ENCODE measurements around the gene CFAP45. TPM values are rescaled to one million over a fixed set of nuclear protein-coding genes. Genes with fewer than 3 reads are reported as not detected.

The CFAP45 gene
- total RNA-seq, 1 donor from 2014 or later: 1.0 TPM

DNA sequence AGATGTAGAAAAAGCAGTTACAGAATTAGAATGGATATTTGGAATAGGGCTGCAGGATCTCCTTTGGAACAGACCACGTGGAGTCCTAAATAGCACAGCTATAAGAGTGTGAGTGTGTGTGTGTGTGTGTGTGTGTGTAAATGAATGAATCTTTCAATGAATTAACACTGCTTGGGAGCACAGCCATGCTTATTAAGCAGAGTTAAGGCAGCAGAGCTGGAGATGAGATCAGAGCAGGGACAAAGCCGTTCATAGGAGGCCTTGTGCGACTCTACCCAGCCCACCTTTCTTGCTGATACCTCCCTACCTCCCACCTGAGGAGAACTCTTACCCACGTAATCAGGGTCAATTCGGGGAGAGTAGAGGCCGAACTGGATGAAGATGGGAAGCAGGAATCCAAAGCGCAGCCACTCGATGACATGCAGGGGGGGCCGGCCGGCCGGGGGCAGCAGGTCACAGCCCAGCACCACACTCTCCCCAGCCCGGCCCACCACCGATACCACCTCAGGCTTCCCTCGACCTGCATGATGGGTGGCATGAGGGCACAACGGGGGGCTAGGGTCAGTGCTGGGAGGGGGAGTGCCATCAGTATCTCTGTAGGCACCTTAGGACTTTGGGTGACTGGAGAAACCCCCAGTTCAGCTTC is 42.8 kb upstream of the CFAP45 start:
- DNase-seq (ENCODE audit: low spot score): no peak
- TF ChIP-seq CTCF (IDR thresholded peaks at IDR 0.05; ENCODE audit: unreplicated experiment): no peak
- Mint-ChIP-seq H3K36me3 (ENCODE audit: low read depth, unreplicated experiment) (no peaks in the 10 kb centered on the region), H3K4me3 (ENCODE audit: unreplicated experiment) (no peak overlapping the region), H3K27ac (ENCODE audit: unreplicated experiment) (peak overlapping the region; percentile 45), H3K27me3 (ENCODE audit: unreplicated experiment) (peaks cover 14% of the 10 kb centered on the region), H3K9me3 (ENCODE audit: unreplicated experiment) (no peaks in the 10 kb centered on the region), H3K4me1 (ENCODE audit: unreplicated experiment) (peaks cover 7% of the 10 kb centered on the region)

GRCh38 chr1:159941591-159942560 is 41.9 kb upstream of the CFAP45 start:
- Mint-ChIP-seq H3K9me3 (ENCODE audit: unreplicated experiment) (no peaks in the 10 kb centered on the region), H3K36me3 (ENCODE audit: low read depth, unreplicated experiment) (no peaks in the 10 kb centered on the region), H3K27me3 (ENCODE audit: unreplicated experiment) (peaks cover 16% of the 10 kb centered on the region), H3K27ac (ENCODE audit: unreplicated experiment) (peak overlapping the region; percentile 45), H3K4me1 (ENCODE audit: unreplicated experiment) (peaks cover 7% of the 10 kb centered on the region), H3K4me3 (ENCODE audit: unreplicated experiment) (no peak overlapping the region)
- TF ChIP-seq CTCF (IDR thresholded peaks at IDR 0.05; ENCODE audit: unreplicated experiment): no peak
- DNase-seq (ENCODE audit: low spot score): no peak

DNA sequence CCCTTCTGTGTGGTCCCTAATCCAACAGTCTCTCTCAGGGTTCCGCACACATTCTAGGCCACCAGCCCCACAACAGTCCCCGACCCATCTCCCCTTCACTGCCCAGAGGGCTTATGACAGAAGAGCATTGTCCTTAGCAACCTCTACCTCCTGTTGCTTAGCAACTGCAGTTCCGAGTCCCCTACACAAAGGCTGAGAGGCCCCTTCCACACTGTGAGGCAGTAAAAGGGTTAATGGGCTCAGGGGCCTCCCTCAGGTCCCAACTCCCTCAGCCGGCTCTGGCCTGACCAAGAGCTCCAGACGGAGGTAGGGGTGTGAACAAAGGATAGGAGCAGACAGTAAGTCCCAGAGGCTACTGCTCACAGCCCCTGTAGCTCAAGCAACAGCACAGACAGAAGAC is 41.2 kb upstream of the CFAP45 start:
- H3K36me3 Mint-ChIP-seq (ENCODE audit: low read depth, unreplicated experiment): no peaks in the 10 kb centered on the region
- H3K4me3 Mint-ChIP-seq (ENCODE audit: unreplicated experiment): no peak overlapping the region
- H3K27ac Mint-ChIP-seq (ENCODE audit: unreplicated experiment): peak overlapping the region; percentile 77
- peaks cover 7% of the 10 kb centered on the region for H3K4me1 Mint-ChIP-seq (ENCODE audit: unreplicated experiment)
- no peaks in the 10 kb centered on the region for H3K9me3 Mint-ChIP-seq (ENCODE audit: unreplicated experiment)
- H3K27me3 Mint-ChIP-seq (ENCODE audit: unreplicated experiment): peaks cover 15% of the 10 kb centered on the region
- TF ChIP-seq CTCF (IDR thresholded peaks at IDR 0.05; ENCODE audit: unreplicated experiment): no peak
- no peak for DNase-seq (ENCODE audit: low spot score)

DNA sequence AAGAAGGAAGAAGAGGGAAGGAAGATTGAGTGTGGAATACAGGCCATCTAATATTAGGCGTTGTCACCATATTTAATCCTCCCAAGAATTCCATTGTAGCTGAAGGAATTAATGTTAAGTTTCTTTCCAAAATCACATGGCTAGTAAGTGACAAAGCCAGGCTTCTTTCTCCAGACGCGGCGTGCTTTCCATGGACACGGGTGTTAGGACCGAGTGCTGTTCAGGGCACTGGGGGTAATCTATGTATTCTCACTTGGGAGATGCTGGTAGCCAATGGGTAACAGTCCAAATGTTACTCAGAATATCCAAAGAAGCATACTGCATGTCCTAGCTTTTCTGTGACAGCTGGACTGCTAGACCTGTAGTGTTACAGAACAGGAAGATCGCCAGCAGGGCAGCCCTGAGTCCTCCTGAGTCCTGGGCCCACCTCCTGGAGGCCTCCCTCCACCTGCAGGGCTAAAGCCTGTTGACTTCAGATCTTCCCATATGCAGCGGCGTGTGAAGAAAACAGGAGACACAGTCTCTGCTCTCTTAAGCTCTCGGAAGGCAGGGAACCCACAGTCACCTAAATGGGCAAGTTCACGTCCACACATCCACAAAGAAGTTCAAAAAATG is 40.1 kb upstream of the CFAP45 start:
- Mint-ChIP-seq H3K27ac (ENCODE audit: unreplicated experiment) (no peak overlapping the region), H3K4me1 (ENCODE audit: unreplicated experiment) (peaks cover 5% of the 10 kb centered on the region), H3K36me3 (ENCODE audit: low read depth, unreplicated experiment) (no peaks in the 10 kb centered on the region), H3K9me3 (ENCODE audit: unreplicated experiment) (no peaks in the 10 kb centered on the region), H3K4me3 (ENCODE audit: unreplicated experiment) (no peak overlapping the region), H3K27me3 (ENCODE audit: unreplicated experiment) (peaks cover 19% of the 10 kb centered on the region)
- DNase-seq (ENCODE audit: low spot score): no peak
- TF ChIP-seq CTCF (IDR thresholded peaks at IDR 0.05; ENCODE audit: unreplicated experiment): no peak
